Heart left ventricle (tissue), 16 donors: ENCODE measurements around the gene ITGB4. TPM values are rescaled to one million over a fixed set of nuclear protein-coding genes. Genes with fewer than 3 reads are reported as not detected.
A peak's percentile ranks its signal among the peaks of the same experiment; 100 is the strongest.

Experiments used
- ATAC-seq, 4 donors: fragments of 200-7000 bp; cut with Tn5 transposase; one replicate each; pipeline ENCODE4 v1.9.1; 2020 to 2022; ENCODE audit warnings: moderate library complexity in 4 of 4, mild to moderate bottlenecking in 3 of 4, moderate number of reproducible peaks in 1 of 4
- DNase-seq, 5 donors: peaks; one replicate each; pipeline ENCODE4 v3.0.0-alpha.2; 2020
- H3K27ac ChIP-seq, 12 donors: fragments of 200-600 bp; sonication (generic) in 4 of 12; one replicate each; pipeline versions ENCODE4 v1.5.0 to v1.8.0; 2016 to 2022; ENCODE audit warnings: mild to moderate bottlenecking in 2 of 12
- H3K27me3 ChIP-seq, 9 donors: fragments of 200-600 bp; sonication (generic) in 2 of 9; one replicate each; pipeline versions ENCODE4 v1.5.1 to v1.8.0; 2016 to 2022; ENCODE audit warnings: mild to moderate bottlenecking in 3 of 9
- H3K36me3 ChIP-seq, 9 donors: fragments of 200-600 bp; sonication (generic) in 2 of 9; one replicate each; pipeline versions ENCODE4 v1.5.0 to v1.8.0; 2018 to 2022; ENCODE audit warnings: mild to moderate bottlenecking in 2 of 9
- H3K4me1 ChIP-seq, 12 donors: fragments of 200-600 bp; sonication (generic) in 4 of 12; one replicate each; pipeline versions ENCODE4 v1.5.0 to v1.8.0; 2016 to 2022; ENCODE audit warnings: mild to moderate bottlenecking in 3 of 12
- H3K4me3 ChIP-seq, 12 donors: fragments of 200-600 bp; sonication (generic) in 4 of 12; one replicate each; pipeline versions ENCODE4 v1.5.0 to v1.8.0; 2017 to 2022; ENCODE audit warnings: mild to moderate bottlenecking in 9 of 12, moderate library complexity in 4 of 12
- H3K9me3 ChIP-seq, 12 donors: fragments of 200-600 bp; sonication (generic) in 4 of 12; one replicate each; pipeline versions ENCODE4 v1.5.0 to v1.8.0; 2016 to 2022; ENCODE audit warnings: mild to moderate bottlenecking in 1 of 12
- POLR2A ChIP-seq, 2 donors: fragments of 450-650 bp; IDR thresholded peaks; one replicate each; pipeline ENCODE4 v1.6.1; 2017; ENCODE audit warnings: antibody characterized with exemption in 2 of 2, mild to moderate bottlenecking in 2 of 2, moderate library complexity in 2 of 2
- WGBS, 4 donors: extraction: QIAGEN DNeasy Blood & Tissue Kit in 2 of 4; methylation state at CpG; one replicate each; pipeline versions ENCODE4 v1.1.5 to v1.1.7; 2013 to 2018; 5-methylcytosine and 5-hydroxymethylcytosine counted together
- intact Hi-C, 10 donors: fragments of 100-400 bp; cut with DNase I; formaldehyde crosslinking; loops; one replicate each; pipeline versions ENCODE4 v1.11.1 to v1.14.2; 2022
- polyA plus RNA-seq, 2 donors: library from polyadenylated mRNA; stranded (reverse); fragments of 200-250 nt; gene quantifications; one replicate each; pipeline ENCODE4 v1.2.3, GENCODE V29; 2013
- total RNA-seq, 9 donors: library from RNA; depleted of rRNA in 2 of 9; stranded (reverse); fragments of >200 nt in 2 of 9; fragmentation: NEBNext Ultra II Directional in 3 of 9; extraction: Animal tissue kit (Norgen Biotek cat#: 25700) in 3 of 9; gene quantifications; one replicate each; pipeline versions ENCODE4 v1.1.0 to v1.2.4, GENCODE V29; 2016 to 2023
- TF ChIP-seq, protein P1 (sequence below), 12 donors: fragments of 200-600 bp; sonication (generic) in 4 of 12; IDR thresholded peaks; one replicate each; pipeline versions ENCODE4 v1.5.0 to v1.8.0; 2018 to 2022; ENCODE audit warnings: antibody characterized with exemption in 12 of 12, mild to moderate bottlenecking in 5 of 12
- donor health status: ischemic (EF 13 %, LVEDD 7.1; RV severe dilation, severe dysfunction).
- donor health status: healthy with polysubstance abuse.
- donor health status: DM: no; HTN: yes; CAD: no.
- donor health status: DM: no; HTN: no; CAD: no.
- donor health status: ischemic (EF 25% LVEDD 6.9; RV normal size, moderate dysfunction).
- donor health status: ischemic (EF 25% LVEDD 5.7; RV mildly dilated, moderate dysfunction).
- donor health status: healthy.
- donor health status: DM: yes; HTN: yes; CAD: no.
- donor health status: ischemic (EF 35%, LVEDD 5.7; RV mildly dilated, moderate dysfunction).
- donor health status: nonischemic (EF 11% LVEDD 7.7; RV severe dilation, severe dysfunction).
- donor health status: DM: yes; HTN: yes; CAD: no.
- donor health status: PGD.
- donor health status: ischemic (EF 29% LVEDD 5.4; RV normal size, mild dysfunction).
- donor health status: nonischemic (EF 23%, LVEDD 6.1; RV moderate dilation, normal function).

ITGB4 gene
- total and polyA plus RNA-seq, 11 donors, result 4.0 to 26.8 (median 10.0) TPM

DNA sequence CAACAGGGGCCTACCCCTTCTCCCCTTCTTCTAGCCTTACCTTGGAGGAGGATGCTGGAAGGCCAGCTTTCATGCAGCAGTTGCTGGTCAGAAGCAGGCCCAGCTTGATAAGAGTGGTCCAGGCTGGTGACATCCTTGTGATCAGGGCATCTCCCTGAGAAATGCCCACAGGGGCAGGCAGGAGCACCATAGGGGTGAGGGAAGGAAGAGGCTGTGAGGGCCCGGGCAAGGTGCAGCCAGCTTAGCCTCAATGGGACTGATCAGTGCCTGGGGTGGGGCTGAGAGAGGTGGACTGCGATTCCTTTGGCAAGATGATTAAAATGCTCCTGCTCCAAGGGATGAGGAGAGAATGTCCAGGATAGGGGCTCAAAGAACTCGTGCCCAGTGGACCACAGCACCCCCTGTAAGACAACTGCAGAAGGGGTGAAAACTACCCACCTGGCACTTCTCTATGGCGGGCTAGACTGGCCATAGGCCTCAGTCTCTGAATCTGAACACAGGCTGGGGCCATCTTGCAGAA is 53.3 kb downstream of the ITGB4 start:
- Histone ChIP-seq H3K27ac (peak overlapping the region in 3 of 12 donors; percentile 17 to 100 (median 99)), H3K9me3 (no peaks in the 10 kb centered on the region), H3K36me3 (peaks cover 9 to 54% (median 49%) of the 10 kb centered on the region in 9 donors), H3K27me3 (no peaks in the 10 kb centered on the region), H3K4me3 (no peak overlapping the region), H3K4me1 (peaks cover 10 to 39% (median 29%) of the 10 kb centered on the region in 12 donors)
- intact Hi-C loops, result loop anchor here in 4 of 10 donors (5.0 to 10.0 kb wide), 3 partner anchors 58 to 120 kb away; partner anchors contain the start of genes TRIM47 (in 2 of the 4) and TRIM65 (in 1 of the 4)
- ATAC-seq (peak in 1 of 4 donors; percentile 0), DNase-seq (no peak)
- TF ChIP-seq, protein P1, sequence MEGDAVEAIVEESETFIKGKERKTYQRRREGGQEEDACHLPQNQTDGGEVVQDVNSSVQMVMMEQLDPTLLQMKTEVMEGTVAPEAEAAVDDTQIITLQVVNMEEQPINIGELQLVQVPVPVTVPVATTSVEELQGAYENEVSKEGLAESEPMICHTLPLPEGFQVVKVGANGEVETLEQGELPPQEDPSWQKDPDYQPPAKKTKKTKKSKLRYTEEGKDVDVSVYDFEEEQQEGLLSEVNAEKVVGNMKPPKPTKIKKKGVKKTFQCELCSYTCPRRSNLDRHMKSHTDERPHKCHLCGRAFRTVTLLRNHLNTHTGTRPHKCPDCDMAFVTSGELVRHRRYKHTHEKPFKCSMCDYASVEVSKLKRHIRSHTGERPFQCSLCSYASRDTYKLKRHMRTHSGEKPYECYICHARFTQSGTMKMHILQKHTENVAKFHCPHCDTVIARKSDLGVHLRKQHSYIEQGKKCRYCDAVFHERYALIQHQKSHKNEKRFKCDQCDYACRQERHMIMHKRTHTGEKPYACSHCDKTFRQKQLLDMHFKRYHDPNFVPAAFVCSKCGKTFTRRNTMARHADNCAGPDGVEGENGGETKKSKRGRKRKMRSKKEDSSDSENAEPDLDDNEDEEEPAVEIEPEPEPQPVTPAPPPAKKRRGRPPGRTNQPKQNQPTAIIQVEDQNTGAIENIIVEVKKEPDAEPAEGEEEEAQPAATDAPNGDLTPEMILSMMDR (IDR thresholded peaks at IDR 0.05), result no peak
- no peak for TF ChIP-seq POLR2A (IDR thresholded peaks at IDR 0.05)
- 84 to 95% (median 90%) methylated on average over 4 of the region's 4 CpGs for WGBS, 4 donors

DNA sequence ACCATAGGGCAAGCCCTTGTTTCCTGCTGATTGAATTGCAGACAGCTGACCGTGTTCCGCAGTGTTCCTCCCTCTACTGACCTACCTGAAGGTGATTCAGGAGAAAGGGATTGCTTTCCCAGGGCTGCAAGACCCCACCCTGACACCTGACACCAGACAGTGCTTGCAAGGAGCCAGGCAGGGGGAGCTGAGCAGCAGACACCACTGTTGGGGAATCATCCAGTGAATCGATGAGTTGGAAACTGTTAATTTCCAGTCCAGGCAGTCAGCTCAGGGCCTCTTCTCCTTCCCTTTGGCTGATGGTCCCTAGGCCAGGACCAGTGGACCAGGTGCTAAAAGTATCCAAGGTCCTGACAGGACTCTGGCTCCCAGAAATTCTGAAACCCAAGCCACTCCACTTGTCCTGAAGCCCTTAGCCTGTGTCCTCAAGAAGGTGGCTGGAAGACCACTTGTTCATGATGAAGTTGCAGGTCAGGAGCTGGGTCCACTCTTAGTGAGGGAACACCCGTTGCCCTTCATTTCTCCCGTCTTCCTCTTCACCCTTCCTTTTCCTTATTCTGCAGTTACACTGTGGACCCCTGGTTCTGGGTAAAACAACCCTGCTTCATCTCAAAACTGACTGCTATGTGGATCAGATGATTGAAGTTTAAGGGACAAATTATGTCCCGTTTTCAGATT is 53.9 kb downstream of the ITGB4 start:
- 65 to 69% (median 67%) methylated on average over 6 of the region's 6 CpGs for WGBS, 4 donors
- intact Hi-C loops, result loop anchor here in 7 of 10 donors (5.0 to 10.0 kb wide), 6 partner anchors 57 to 122 kb away; partner anchors contain the start of genes TRIM65 (in 3 of the 7) and TRIM47 (in 2 of the 7)
- Histone ChIP-seq H3K27me3 (no peaks in the 10 kb centered on the region), H3K27ac (peak overlapping the region in 4 of 12 donors; percentile 17 to 100 (median 98)), H3K9me3 (no peaks in the 10 kb centered on the region), H3K4me1 (peaks cover 11 to 40% (median 30%) of the 10 kb centered on the region in 12 donors), H3K4me3 (no peak overlapping the region), H3K36me3 (peaks cover 9 to 54% (median 49%) of the 10 kb centered on the region in 9 donors)
- ATAC-seq (no peak), DNase-seq (no peak)
- TF ChIP-seq POLR2A (IDR thresholded peaks at IDR 0.05), result no peak
- TF ChIP-seq, protein P1 (IDR thresholded peaks at IDR 0.05), result no peak

DNA sequence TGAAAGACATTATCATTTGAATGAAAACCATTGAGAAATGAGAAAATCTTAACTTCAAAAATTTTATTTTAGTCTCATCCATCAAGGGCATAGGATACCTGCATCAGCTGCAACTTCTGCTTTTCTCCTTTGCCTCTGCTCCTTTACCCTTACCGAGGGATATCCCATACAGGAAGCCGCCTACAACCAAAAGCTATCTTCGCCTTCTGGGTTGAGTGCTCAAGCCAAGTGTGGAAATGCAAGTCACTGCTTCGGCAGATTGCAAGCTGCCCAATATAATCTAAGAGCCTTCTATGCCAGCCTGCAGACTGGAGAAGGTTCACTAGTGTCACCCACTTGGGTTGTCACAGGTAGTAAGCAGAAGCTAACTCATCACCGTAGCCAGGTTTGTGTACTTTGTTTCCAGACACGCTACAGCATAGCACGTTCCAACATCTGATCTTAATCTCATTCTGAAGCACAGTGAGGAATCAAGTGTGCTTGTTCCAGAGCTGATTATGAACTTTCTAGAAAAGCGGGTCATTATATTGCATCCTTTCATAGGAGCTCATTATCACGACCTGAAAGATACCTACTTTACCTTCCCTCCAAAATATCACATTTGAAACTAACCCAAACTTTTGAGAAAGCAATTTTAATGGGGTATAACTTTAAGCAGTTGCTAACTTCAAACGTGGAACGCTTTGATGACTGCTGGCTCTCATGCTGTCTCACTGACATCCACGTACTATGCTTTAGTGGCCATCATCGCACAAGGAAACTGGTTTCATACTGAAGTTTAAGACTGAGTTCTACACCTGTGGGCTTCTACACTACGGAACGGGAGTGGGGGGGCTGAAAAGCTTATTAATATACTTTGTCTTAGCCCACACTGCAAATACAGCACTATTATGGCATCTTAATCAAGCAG is 55.4 kb downstream of the ITGB4 start:
- ATAC-seq (no peak), DNase-seq (no peak)
- Histone ChIP-seq H3K9me3 (no peaks in the 10 kb centered on the region), H3K27me3 (no peaks in the 10 kb centered on the region), H3K36me3 (peaks cover 9 to 54% (median 49%) of the 10 kb centered on the region in 9 donors), H3K4me1 (peaks cover 14 to 42% (median 31%) of the 10 kb centered on the region in 12 donors), H3K27ac (peak overlapping the region in 11 of 12 donors; percentile 6 to 100 (median 94)), H3K4me3 (peak overlapping the region; percentile 67 to 97 (median 88))
- 9 to 18% (median 11%) methylated on average over 15 of the region's 15 CpGs for WGBS, 4 donors
- no peak for TF ChIP-seq POLR2A (IDR thresholded peaks at IDR 0.05)
- TF ChIP-seq, protein P1 (IDR thresholded peaks at IDR 0.05), result no peak
- intact Hi-C loops, result loop anchor here in 7 of 10 donors (5.0 to 10.0 kb wide), 5 partner anchors 71 to 121 kb away; partner anchors contain the start of genes TRIM65 (in 3 of the 7) and TRIM47 (in 2 of the 7)
